ENCODE results near the gene AXDND1.
"Not testable (repeated sequence)": the region's sequence is repeated elsewhere in the genome, so short reads cannot be mapped to it uniquely, and the experiment has no call there.

AXDND1 gene

DNA sequence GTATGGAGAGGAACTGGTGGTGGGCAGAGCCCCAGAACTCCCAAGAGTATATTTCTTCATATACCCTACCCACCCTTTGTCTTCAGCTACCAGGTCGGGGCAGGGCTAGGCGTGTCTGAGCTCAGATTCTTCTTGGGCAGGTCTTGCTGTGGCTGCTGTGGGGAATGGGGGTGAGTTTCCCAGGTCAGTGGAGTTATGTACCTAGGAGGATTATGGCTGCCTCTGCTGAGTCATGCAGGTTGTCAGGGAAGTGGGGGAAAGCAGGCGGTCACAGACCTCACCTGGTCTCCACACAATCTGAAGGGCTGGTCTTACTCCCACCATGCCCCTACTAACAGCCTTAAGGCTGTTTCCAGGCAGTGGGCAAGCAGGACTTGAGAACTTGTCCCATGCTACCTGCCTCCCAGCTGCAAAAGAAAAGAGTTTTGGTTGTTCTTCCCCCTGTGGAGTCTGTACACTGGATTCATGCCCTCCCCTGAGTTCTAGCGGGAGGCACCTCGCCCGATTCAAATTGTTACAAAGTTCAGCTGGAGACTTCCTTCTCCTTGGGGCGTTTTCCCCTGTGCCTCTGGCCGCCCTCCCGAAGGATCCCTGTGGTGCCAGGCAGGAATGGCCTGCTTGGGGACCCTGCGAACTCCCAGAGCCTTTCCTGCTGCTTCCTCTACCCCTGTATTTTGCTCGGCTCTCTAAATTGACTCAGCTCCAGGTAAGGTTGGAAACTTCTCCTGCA lies 151.4 kb downstream of the AXDND1 start:
- Histone ChIP-seq H2AK5ac (ENCODE audit: low read depth, low read length) (no peak overlapping the region), H2BK15ac (ENCODE audit: low read length) (no peak overlapping the region), H3K27me3 (ENCODE audit: control insufficient read depth in 3 of 3, insufficient read depth in 3 of 3, low read depth in 1 of 3, low read length in 3 of 3) (no peaks in the 10 kb centered on the region), H3K36me3 (replicated peaks in 1 of 2; ENCODE audit: control insufficient read depth in 2 of 2, insufficient read depth in 2 of 2, low read length in 2 of 2) (no peaks in the 10 kb centered on the region), H3K14ac (ENCODE audit: low read length) (peak overlapping the region; percentile 6), H3K4me1 (ENCODE audit: control insufficient read depth in 2 of 2, insufficient read depth in 1 of 2, low read depth in 1 of 2, low read length in 2 of 2) (no peaks in the 10 kb centered on the region), H4K8ac (ENCODE audit: low read depth, low read length) (no peak overlapping the region), H4K91ac (ENCODE audit: low read depth, low read length, poor library complexity) (no peak overlapping the region), H3K9ac (ENCODE audit: low read depth, low read length, poor library complexity) (no peak overlapping the region), H3K23ac (ENCODE audit: low read depth, low read length, poor library complexity) (no peak overlapping the region), H3K9me3 (replicated peaks in 1 of 2; ENCODE audit: control insufficient read depth in 2 of 2, insufficient read depth in 1 of 2, low read depth in 1 of 2, low read length in 2 of 2) (no peaks in the 10 kb centered on the region), H3K18ac (ENCODE audit: low read length) (no peak overlapping the region), H3K4me2 (ENCODE audit: insufficient read depth, low read length, poor library complexity, severe bottlenecking) (no peak overlapping the region), H2BK12ac (ENCODE audit: low read length) (no peak overlapping the region), H3K79me1 (ENCODE audit: low read depth, low read length) (no peaks in the 10 kb centered on the region), H3K4ac (ENCODE audit: low read length) (no peak overlapping the region), H3K4me3 (ENCODE audit: low read length in 2 of 2) (no peak overlapping the region), H2BK120ac (ENCODE audit: low read depth, low read length) (no peak overlapping the region), H3K27ac (replicated peaks; ENCODE audit: low read length) (no peak overlapping the region), H2AFZ (ENCODE audit: low read length) (no peak overlapping the region), H2BK5ac (ENCODE audit: low read length) (no peak overlapping the region)
- WGBS, 2 donors (ENCODE audit: extremely low coverage in 2 of 2, insufficient read length in 2 of 2, insufficient replicate concordance in 1 of 2): no CpG with 5 or more reads among the region's 11 CpGs
- no peak for DNase-seq (ENCODE audit: low spot score)

DNA sequence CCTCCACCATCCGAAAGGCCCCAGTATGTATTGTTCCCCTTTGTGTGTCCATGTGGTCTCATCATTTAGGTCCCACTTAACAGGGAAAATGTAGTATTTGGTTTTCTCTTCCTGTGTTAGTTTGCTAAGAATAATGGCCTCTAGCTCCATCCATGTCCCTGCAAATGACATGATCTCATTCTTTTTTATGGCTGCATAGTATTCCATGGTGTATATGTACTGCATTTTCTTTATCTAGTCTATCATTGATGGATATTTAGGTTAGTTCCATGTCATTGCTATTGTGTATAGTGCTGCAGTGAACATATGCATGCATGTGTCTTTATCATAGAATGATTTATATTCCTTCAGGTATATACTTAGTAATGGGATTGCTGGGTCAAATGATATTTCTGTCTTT lies 152.8 kb downstream of the AXDND1 start:
- H2BK15ac ChIP-seq (ENCODE audit: low read length); H4K91ac ChIP-seq (ENCODE audit: low read depth, low read length, poor library complexity); H3K4me2 ChIP-seq (ENCODE audit: insufficient read depth, low read length, poor library complexity, severe bottlenecking); H2BK120ac ChIP-seq (ENCODE audit: low read depth, low read length); H2AK5ac ChIP-seq (ENCODE audit: low read depth, low read length); H3K27ac ChIP-seq (replicated peaks; ENCODE audit: low read length); H2AFZ ChIP-seq (ENCODE audit: low read length); H2BK12ac ChIP-seq (ENCODE audit: low read length); H3K79me1 ChIP-seq (ENCODE audit: low read depth, low read length); H3K9me3 ChIP-seq (replicated peaks in 1 of 2; ENCODE audit: control insufficient read depth in 2 of 2, insufficient read depth in 1 of 2, low read depth in 1 of 2, low read length in 2 of 2); H3K14ac ChIP-seq (ENCODE audit: low read length); H3K4me3 ChIP-seq (ENCODE audit: low read length in 2 of 2); H3K4ac ChIP-seq (ENCODE audit: low read length); H3K23ac ChIP-seq (ENCODE audit: low read depth, low read length, poor library complexity); H3K9ac ChIP-seq (ENCODE audit: low read depth, low read length, poor library complexity); H3K36me3 ChIP-seq (replicated peaks in 1 of 2; ENCODE audit: control insufficient read depth in 2 of 2, insufficient read depth in 2 of 2, low read length in 2 of 2); H3K4me1 ChIP-seq (ENCODE audit: control insufficient read depth in 2 of 2, insufficient read depth in 1 of 2, low read depth in 1 of 2, low read length in 2 of 2); H4K8ac ChIP-seq (ENCODE audit: low read depth, low read length); H2BK5ac ChIP-seq (ENCODE audit: low read length); H3K27me3 ChIP-seq (ENCODE audit: control insufficient read depth in 3 of 3, insufficient read depth in 3 of 3, low read depth in 1 of 3, low read length in 3 of 3); DNase-seq (ENCODE audit: low spot score); H3K18ac ChIP-seq (ENCODE audit: low read length): not testable (repeated sequence)
- no CpG with 5 or more reads among the region's 1 CpG for WGBS, 2 donors (ENCODE audit: extremely low coverage in 2 of 2, insufficient read length in 2 of 2, insufficient replicate concordance in 1 of 2)

DNA sequence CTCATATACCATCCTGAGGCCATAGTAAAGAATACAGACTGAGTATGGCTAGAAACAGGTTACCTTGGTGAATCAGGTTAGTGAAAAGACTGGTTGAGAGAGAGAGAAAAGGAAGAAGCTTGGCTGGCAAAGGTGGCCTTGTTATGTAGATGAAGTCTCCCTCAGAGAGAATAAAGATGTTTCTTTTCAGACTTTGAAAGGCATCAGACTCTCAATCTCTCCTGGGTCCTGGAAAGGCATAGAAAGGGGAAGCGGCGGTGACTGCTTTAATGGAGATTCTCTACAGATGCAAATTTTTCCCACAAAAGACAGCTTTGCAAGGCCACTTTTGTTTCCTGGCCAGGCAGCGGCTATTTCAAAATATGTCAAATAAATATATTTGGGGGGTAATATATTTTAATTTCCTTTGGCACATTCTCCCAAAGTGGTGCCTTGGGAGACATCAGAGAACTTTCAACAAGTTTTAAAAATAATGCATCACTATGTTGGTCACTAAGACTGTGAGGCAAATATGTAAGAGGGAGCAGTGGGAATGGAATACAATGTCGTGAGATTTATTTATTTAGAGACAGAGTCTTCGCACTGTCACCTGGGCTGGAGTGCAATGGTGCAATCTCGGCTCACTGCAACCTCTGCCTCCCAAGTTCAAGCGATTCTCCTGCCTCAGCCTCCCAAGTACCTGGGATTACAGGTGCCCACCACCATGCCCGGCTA lies 163.9 kb downstream of the AXDND1 start:
- no peak overlapping the region for H3K27ac ChIP-seq (replicated peaks; ENCODE audit: low read length)
- H3K79me1 ChIP-seq (ENCODE audit: low read depth, low read length): no peaks in the 10 kb centered on the region
- H3K4me2 ChIP-seq (ENCODE audit: insufficient read depth, low read length, poor library complexity, severe bottlenecking): no peak overlapping the region
- H2BK120ac ChIP-seq (ENCODE audit: low read depth, low read length): no peak overlapping the region
- no peak overlapping the region for H3K23ac ChIP-seq (ENCODE audit: low read depth, low read length, poor library complexity)
- H3K4me3 ChIP-seq (ENCODE audit: low read length in 2 of 2): no peak overlapping the region
- H2BK15ac ChIP-seq (ENCODE audit: low read length): no peak overlapping the region
- H4K91ac ChIP-seq (ENCODE audit: low read depth, low read length, poor library complexity): no peak overlapping the region
- no peaks in the 10 kb centered on the region for H3K27me3 ChIP-seq (ENCODE audit: control insufficient read depth in 3 of 3, insufficient read depth in 3 of 3, low read depth in 1 of 3, low read length in 3 of 3)
- no CpG with 5 or more reads among the region's 8 CpGs for WGBS, 2 donors (ENCODE audit: extremely low coverage in 2 of 2, insufficient read length in 2 of 2, insufficient replicate concordance in 1 of 2)
- H2AFZ ChIP-seq (ENCODE audit: low read length): no peak overlapping the region
- H3K9me3 ChIP-seq (replicated peaks in 1 of 2; ENCODE audit: control insufficient read depth in 2 of 2, insufficient read depth in 1 of 2, low read depth in 1 of 2, low read length in 2 of 2): no peaks in the 10 kb centered on the region
- no peaks in the 10 kb centered on the region for H3K36me3 ChIP-seq (replicated peaks in 1 of 2; ENCODE audit: control insufficient read depth in 2 of 2, insufficient read depth in 2 of 2, low read length in 2 of 2)
- no peak for DNase-seq (ENCODE audit: low spot score)
- no peak overlapping the region for H2AK5ac ChIP-seq (ENCODE audit: low read depth, low read length)
- H2BK5ac ChIP-seq (ENCODE audit: low read length): no peak overlapping the region
- H2BK12ac ChIP-seq (ENCODE audit: low read length): no peak overlapping the region
- H3K9ac ChIP-seq (ENCODE audit: low read depth, low read length, poor library complexity): no peak overlapping the region
- no peak overlapping the region for H3K18ac ChIP-seq (ENCODE audit: low read length)
- H3K14ac ChIP-seq (ENCODE audit: low read length): no peak overlapping the region
- H3K4ac ChIP-seq (ENCODE audit: low read length): no peak overlapping the region
- no peak overlapping the region for H4K8ac ChIP-seq (ENCODE audit: low read depth, low read length)
- H3K4me1 ChIP-seq (ENCODE audit: control insufficient read depth in 2 of 2, insufficient read depth in 1 of 2, low read depth in 1 of 2, low read length in 2 of 2): peaks cover 0 to 4% of the 10 kb centered on the region in 2 donors

DNA sequence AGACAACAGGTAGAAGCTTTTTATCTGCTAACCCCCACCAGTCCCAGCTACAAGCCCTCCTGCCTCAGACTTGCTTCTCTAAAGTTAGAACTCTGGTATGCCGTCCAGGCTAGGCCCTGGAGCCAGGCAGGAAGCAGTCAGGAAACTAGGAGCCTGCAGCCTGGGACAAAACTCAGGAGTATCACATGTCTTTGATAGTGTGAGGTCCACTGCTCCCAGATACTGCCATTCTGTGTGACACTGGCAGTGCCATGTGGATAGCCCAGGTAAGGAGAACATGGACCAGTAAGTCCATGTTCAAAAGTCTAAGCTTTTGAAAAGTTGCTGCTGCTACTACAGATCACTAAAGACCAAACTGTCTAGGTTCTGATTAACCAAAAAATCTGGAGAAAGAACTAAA lies 164.6 kb downstream of the AXDND1 start:
- Histone ChIP-seq H3K14ac (ENCODE audit: low read length) (no peak overlapping the region), H3K4me2 (ENCODE audit: insufficient read depth, low read length, poor library complexity, severe bottlenecking) (no peak overlapping the region), H3K4ac (ENCODE audit: low read length) (no peak overlapping the region), H2AFZ (ENCODE audit: low read length) (no peak overlapping the region), H3K23ac (ENCODE audit: low read depth, low read length, poor library complexity) (no peak overlapping the region), H3K18ac (ENCODE audit: low read length) (no peak overlapping the region), H2BK120ac (ENCODE audit: low read depth, low read length) (no peak overlapping the region), H3K79me1 (ENCODE audit: low read depth, low read length) (no peaks in the 10 kb centered on the region), H3K9me3 (replicated peaks in 1 of 2; ENCODE audit: control insufficient read depth in 2 of 2, insufficient read depth in 1 of 2, low read depth in 1 of 2, low read length in 2 of 2) (no peaks in the 10 kb centered on the region), H2BK15ac (ENCODE audit: low read length) (no peak overlapping the region), H4K8ac (ENCODE audit: low read depth, low read length) (no peak overlapping the region), H2BK5ac (ENCODE audit: low read length) (no peak overlapping the region), H2AK5ac (ENCODE audit: low read depth, low read length) (no peak overlapping the region), H3K36me3 (replicated peaks in 1 of 2; ENCODE audit: control insufficient read depth in 2 of 2, insufficient read depth in 2 of 2, low read length in 2 of 2) (no peaks in the 10 kb centered on the region), H3K4me3 (ENCODE audit: low read length in 2 of 2) (no peak overlapping the region), H3K4me1 (ENCODE audit: control insufficient read depth in 2 of 2, insufficient read depth in 1 of 2, low read depth in 1 of 2, low read length in 2 of 2) (peaks cover 0 to 2% of the 10 kb centered on the region in 2 donors), H3K27ac (replicated peaks; ENCODE audit: low read length) (no peak overlapping the region), H3K9ac (ENCODE audit: low read depth, low read length, poor library complexity) (no peak overlapping the region), H2BK12ac (ENCODE audit: low read length) (no peak overlapping the region), H3K27me3 (ENCODE audit: control insufficient read depth in 3 of 3, insufficient read depth in 3 of 3, low read depth in 1 of 3, low read length in 3 of 3) (no peaks in the 10 kb centered on the region), H4K91ac (ENCODE audit: low read depth, low read length, poor library complexity) (no peak overlapping the region)
- WGBS, 2 donors (ENCODE audit: extremely low coverage in 2 of 2, insufficient read length in 2 of 2, insufficient replicate concordance in 1 of 2): no CpG with 5 or more reads among the region's 1 CpG
- DNase-seq (ENCODE audit: low spot score): no peak

Measured in neuronal stem cell (in vitro differentiated cells).